OCI-LY7 (cell line): Measurements from ENCODE around the gene WEE1.

Experiments
- CTCF ChIP-seq: fragments of 200-600 bp; sonication (generic); conservative IDR thresholded peaks from 2 replicates; pipeline ENCODE4 v1.5.1; 2014; ENCODE audit warnings: mild to moderate bottlenecking, antibody characterized with exemption, low read length, moderate library complexity, mixed read lengths
- EZH2phosphoT487 ChIP-seq: fragments of 200-600 bp; sonication (generic); IDR thresholded peaks from 2 replicates; pipeline ENCODE4 v1.6.1; 2018; ENCODE audit warnings: low read depth, borderline replicate concordance, mild to moderate bottlenecking, mixed run types, antibody characterized with exemption, low read length, moderate library complexity, mixed read lengths

- TF ChIP-seq CTCF: no peak
- no peak for TF ChIP-seq EZH2phosphoT487
These were observed 51.7 kb downstream of the WEE1 start for GRCh38 chr11:9625162-9625561.
